HG03039 (cell line): ENCODE measurements around the gene TRNP1.
"Not testable (repeated sequence)": the region's sequence is repeated elsewhere in the genome, so short reads cannot be mapped to it uniquely, and the experiment has no call there.

Experiments used
- ATAC-seq: cut with Tn5 transposase; IDR thresholded peaks from one replicate; pipeline ENCODE4 v1.9.1; 2021; ENCODE audit warnings: mild to moderate bottlenecking, moderate library complexity; ENCODE audit not compliant: unreplicated experiment

Gene TRNP1

DNA sequence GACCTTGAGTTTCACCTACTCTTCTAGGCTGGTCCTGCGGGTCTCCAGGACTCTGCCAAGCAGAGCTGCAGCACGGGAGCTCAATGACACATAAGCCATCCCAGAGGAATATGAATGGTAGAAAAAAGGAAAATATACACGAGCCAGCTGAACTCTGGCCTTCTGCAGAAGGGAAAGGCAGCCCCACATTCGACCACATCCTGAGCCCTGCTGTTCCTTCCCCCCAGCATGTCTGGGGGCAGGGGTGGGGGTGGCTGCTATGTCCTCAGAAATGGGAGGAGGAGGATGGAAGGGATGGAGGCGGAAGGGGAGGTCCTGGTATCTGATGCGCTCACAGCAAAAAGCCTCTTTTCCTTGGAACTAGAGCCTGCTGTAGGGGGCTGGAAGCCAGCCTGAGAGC, 21.1 kb upstream of the TRNP1 start:
- ATAC-seq, result no peak

DNA sequence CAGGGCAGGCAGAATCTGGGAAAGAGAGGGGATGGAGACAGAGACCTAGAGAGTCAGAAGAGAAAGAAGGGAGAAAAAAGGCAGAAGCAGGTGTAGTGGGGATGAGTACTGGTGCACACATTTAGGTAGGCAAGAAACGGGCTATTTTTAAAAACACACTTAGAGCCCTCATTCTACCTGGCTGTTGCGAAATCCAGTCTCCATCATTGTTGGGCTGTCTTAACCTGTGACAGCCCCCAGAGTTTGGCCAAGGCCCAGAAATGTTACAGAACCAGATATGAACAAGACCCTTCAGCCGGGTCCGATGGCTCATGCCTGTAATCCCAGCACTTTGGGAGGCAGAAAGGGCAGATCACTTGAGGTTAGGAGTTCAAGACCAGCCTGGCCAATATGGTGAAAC, 20.7 kb upstream of the TRNP1 start:
- ATAC-seq, result no peak

DNA sequence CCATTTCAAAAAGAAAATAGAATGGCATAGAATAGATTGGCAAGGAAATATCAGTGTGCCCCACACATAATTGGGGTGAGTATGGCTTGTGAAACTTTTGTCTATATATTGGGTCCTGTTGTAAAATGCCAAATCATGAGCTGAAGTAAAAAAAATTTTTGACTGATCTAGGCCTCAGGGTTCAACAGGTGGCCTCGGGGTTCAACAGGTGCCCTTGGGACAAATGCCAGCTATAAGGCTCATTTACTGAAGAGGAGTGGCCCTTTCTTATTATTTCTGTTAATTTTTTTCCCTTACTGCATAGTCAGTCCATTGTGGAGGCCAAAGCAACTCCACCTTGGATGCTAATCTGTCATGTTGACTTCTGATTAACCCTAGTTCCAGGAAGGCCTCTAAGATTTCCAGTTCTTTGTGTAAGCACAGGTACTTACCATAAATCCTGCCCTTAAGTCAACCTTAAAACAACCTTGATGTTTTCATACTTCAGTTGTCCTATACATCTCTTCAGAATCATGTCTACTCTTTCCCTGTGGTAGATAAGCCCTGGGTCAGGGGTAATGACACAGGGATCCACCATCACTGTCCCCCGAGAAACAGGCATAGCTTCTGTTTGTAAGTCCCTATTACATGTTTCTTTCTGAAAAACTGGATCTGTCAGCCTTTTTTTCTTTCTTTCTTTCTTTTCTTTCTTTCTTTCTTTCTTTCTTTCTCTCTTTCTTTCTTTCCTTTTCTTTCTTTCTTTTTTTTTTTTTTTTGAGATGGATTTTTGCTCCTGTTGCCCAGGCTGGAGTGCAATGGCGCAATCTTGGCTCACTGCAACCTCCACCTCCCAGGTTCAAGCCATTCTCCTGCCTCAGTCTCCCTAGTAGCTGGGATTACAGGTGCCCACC, 16.6 kb upstream of the TRNP1 start:
- no peak for ATAC-seq

DNA sequence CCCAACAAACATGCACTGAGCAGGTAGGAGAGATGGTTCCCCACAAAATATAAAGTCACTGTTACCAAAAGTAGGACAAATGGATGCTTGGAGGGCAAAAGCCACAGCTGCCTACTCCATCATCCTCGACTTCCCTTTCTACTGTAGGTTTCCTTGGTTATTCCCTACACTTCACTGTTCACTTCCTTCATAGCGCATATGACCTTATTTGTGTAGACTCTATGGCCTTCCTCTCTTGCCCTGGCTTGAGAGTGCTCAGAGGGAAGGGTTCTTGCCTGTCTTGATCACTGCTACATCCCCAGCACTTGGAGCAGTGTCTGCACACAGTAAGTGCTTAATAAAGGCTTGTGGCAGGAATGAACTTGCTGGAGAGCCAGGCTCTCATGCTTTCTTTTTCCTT, 14.6 kb upstream of the TRNP1 start:
- ATAC-seq, result no peak

DNA sequence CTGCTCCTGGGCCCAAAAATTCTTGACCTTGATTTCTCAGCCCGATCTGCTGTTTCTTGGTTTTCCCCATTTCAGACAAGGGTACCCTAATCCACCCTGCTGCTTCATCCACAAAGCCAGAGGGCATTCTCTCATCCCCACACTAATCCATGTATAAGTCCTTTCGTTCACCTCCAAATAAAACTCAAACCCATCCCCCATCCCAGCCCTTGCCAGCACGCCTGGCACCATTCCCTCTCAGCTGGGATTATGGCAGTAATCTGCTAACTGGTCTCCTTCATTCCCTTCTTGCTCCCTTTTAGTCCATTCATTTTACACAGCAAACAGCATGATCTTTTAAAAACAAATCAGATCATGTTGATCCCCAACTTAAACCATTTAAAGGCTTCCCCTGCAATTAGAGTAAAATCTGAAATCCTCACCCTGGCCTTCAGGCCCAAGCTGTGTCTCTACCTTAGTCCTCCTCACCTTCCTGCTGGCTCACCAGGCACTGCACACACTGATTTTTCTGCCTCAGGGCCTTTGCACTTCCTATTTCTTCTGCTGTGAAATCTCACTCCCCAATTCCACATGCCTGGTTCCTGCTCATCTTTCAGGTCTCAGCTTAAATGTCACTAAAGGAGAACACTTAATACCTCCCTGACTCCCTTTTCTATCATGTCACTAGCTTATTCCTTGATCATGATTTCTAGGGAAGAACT, 12.2 kb upstream of the TRNP1 start:
- ATAC-seq, result no peak

- no peak for ATAC-seq
These were observed 9.6 kb upstream of the TRNP1 start for GRCh38 chr1:26983863-26984262.

DNA sequence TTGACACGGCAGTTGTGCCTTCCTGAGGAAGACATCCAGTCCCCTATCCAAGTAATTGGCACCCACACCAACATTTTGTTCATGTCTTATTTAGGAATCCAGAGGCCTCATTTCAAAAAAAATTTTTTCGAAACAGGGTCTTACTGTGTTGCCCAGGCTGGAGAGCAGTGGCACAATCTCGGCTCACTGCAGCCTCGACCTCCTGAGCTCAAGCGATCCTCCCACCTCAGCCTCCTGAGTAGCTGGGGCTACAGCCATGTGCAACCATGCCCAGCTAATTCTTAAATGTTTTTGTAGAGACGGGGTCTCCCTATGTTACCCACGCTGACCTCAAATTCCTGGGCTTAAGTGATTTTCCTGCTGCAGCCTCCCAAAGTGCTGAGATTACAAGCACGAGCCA, 9.2 kb upstream of the TRNP1 start:
- ATAC-seq, result no peak

DNA sequence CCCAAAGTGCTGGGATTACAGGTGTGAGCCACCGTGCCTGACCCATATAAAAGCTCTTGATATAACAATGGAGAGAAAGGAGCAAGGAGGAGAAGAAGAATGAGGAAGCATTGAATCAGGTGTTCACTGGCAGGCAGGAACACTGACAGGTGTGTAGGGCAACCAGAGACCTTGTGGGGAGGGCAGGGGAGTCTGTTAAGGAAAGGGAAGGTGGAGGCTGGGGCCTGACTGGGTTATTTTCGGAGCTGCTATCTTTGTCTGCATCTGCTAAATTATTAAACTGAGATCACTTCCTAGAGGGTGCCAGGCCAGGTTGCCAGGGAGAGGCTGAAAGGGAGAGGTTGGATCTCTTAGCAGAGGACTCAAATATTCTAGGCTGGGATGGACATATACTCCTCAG, 6.8 kb upstream of the TRNP1 start:
- no peak for ATAC-seq

DNA sequence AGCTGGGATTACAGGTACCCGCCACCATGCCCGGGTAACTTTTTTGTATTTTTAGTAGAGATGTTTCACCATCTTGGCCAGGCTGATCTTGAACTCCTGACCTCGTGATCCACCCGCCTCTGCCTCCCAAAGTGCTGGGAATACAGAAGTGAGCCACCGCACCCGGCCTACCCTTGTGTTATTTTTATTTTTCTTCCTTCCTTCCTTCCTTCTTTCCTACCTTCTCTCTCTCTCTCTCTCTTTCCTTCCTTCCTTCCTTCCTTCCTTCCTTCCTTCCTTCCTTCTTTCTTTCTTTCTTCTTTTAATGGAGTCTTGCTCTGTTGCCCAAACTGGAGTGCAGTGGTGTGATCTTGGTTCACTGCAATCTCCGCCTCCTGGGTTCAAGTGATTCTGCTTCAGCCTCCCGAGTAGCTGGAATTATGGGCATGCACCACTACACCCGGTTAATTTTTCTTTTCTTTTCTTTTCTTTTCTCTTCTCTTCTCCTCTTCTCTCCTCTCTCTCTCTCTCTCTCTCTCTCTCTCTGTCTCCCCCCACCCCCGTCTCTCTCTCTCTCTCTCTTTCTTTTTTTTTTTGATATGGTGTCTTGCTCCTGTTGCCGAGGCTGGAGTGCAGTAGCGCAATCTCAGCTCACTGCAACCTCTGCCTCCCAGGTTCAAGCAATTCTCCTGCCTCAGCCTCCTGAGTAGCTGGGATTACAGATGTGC, 3.9 kb upstream of the TRNP1 start:
- not testable (repeated sequence) for ATAC-seq

- ATAC-seq, result no peak
These were observed 2.0 kb upstream of the TRNP1 start for GRCh38 chr1:26991310-26992116.

DNA sequence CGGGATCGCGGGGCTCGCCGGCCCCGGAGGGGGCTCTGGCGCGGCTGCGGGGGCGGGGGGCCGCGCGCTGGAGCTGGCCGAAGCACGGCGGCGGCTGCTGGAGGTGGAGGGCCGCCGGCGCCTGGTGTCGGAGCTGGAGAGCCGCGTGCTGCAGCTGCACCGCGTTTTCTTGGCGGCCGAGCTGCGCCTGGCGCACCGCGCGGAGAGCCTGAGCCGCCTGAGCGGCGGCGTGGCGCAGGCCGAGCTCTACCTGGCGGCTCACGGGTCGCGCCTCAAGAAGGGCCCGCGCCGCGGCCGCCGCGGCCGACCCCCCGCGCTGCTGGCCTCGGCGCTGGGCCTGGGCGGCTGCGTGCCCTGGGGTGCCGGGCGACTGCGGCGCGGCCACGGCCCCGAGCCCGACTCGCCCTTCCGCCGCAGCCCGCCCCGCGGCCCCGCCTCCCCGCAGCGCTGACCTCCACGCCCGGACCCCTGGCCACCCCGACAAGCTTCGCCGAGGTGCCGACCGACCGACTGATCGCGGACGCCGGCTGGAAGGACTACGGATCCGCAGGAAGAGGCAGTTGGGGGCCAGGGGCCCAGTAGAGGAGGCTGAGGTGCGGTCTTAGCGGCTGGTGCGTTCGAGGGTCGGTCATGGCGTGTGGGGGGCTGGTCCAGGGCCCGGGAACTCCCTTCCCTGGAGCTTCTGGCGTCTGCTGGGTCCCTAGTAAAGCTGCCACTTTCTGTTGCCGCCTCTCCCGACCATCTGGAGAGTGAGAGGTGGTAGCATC, 711 bp downstream of the TRNP1 start:
- ATAC-seq, result peak; percentile 10

DNA sequence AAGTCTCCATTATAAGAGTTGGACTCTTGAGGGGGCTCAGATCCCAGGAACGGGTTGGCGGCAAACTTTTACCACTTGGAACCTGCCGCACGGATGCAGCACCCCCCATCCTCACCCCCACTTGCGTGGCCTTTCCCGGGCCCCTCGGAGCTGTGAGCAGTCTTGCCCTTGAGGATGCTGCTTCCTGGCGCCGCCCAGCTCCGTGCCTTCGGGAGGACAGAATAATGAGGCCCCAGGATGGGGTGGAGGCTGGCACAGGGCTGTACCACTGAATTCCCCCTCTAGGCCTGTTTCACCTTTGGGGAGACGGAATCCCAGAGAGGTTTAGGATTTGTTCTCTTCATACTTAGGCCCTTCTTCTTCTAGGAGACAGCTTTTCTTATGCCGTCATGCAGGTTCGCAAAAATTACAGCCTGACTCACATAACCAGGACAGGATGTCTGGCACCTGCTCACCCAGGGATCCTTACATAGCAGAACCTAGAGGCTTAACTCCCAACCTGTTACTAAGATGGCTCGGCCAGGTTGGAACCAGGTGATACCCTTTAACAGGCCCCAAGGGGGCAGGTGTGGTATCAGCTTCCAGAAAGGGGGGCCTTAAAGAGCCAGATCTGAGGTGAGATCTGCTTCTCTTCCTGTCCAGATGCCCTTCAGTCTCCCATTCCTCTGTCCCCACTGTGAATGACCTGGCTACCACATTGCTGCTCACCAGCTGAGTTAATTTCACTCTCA, 1.5 kb downstream of the TRNP1 start:
- no peak for ATAC-seq

- ATAC-seq, result no peak
These were observed 2.5 kb downstream of the TRNP1 start for GRCh38 chr1:26996024-26996423.

DNA sequence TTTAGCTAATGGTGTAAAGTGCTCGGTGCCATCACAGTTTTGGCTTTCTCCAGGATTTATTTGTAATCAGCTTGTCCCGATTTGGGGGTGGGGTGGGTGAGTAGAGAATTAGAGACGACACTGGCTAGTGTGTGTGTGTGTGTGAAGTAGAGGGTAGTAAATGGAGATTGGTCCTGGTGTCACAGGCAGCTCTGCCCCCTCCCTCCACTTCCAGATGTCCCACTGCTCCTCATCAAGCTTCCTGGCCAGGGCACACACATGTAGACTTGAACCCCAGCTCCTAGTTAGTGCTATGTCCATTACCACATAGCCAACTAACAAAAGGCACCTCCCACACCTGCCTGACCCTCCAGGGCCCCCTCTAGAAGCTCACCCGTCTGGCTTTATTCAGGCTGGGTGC, 3.2 kb downstream of the TRNP1 start:
- ATAC-seq, result no peak

DNA sequence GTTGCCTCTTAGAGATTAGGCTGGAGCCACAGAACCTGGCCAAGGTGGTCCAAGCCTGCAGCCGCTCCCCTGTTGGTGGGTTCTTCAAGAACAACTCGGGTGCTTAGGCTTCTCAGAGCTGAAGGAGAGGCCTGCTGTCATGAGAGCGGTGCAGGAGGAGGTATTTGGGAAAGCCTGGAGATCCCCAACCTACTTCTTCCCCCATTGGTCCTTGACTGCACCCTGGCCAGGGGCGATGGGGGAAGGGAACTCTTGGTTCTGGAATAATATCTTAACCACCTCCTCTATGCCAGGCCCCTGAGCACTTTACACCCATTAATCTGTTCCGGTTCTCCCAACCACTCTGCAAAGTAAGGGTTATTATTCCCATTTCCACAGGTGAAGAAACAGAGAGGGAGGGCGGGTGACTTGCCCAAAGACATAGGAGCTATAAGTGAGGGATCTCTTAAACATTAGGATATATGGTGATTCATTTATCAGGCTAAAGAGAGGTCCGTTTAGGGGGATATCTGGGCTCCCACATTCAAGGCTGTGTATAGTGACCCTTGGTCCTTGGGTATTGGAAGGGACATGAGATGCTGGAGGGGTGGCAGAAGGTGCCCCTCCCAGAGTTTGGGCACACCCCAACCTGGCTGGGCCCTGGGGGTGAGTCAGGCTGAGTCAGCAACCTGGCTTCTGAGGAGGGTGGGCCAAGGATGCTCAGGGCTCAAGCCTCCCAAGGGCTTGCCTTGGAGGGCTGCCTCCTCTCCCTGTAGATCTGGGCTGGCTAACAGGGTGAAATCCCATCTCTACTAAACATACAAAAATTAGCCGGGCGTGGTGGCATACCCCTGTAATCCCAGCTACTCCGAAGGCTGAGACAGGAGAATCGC, 5.2 kb downstream of the TRNP1 start:
- no peak for ATAC-seq

DNA sequence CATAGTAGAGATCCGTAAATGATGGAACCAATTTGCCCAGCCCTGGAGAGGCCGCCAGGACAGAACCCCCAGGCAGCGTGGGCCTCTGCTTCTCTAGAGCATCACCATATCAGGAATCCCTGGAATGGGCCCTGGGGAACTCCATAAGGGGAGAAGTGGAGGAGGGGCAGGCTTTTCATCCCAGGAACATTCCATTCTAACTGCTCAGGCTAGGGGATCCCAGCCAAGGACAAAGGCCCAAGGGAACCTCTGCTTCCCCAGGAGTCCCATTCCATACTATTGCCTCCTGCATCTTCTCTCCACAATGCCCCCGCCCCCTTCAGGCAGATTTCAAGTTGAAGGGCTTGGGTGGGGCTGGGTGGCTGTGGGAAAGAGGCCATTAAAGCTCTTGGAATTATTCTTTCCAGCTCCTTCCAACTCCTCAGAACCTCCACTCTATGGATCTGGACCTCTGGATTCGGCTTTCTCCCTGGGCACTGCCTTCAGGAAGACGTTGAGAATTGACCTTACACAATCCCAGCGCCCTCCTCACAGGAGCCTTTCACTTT, 6.0 kb downstream of the TRNP1 start:
- no peak for ATAC-seq

DNA sequence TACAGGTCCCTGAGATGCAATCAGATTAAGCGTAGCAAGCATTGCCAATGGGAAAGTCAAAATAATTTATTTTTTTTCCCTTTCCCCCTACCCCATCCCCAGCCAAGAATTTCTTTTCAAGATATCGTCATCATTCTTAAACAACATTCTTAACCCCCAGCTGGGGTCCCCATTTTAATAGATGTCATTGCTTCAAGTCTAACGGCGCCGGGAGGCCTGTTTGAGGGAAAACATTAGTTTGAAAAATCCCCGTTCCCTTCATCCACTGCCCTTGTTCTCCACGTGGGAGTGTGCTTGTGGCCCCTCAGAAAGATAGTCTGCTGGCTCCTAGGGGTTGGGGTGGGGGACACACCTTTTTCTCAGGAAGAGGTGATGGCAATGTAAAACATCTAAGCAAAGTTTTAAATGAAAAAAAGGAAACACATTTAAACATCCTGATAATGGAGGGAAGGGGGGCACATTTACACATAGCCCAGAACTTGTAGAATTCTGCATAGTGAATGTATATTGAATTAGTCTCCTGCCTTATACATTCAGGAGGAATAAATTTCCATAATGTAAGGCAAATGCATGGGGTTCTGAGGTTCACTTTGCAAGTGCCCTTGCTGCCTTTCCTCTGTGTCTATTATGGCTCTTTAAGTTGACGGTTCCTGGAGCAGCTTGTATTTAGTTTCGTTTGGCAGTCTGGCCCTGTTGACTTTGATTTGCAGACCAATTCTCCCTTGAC, 6.8 kb downstream of the TRNP1 start:
- ATAC-seq, result no peak
